GM19438 (cell line): ENCODE data around the gene BIK.

Experiments used
- ATAC-seq: cut with Tn5 transposase; IDR thresholded peaks from one replicate; pipeline ENCODE4 v1.9.1; 2021; ENCODE audit warnings: low read depth; ENCODE audit not compliant: unreplicated experiment

The BIK gene

GRCh38 chr22:43110444-43110926 is at the start of gene BIK:
Gene BIK, plus strand, starts transcription at chr22:43110750. Its CDS starts 13,273 bp downstream, at chr22:43124023.
- no peak for ATAC-seq

- no peak for ATAC-seq
Observed at GRCh38 chr22:43066134-43066533, 44.4 kb upstream of the BIK start.

- ATAC-seq = no peak
Observed at GRCh38 chr22:43066844-43067385, 43.6 kb upstream of the BIK start.

GRCh38 chr22:43077121-43077877 is 33.3 kb upstream of the BIK start:
- no peak for ATAC-seq

GRCh38 chr22:43078522-43078921 is 32.0 kb upstream of the BIK start:
- no peak for ATAC-seq

- ATAC-seq = no peak
Observed at GRCh38 chr22:43079742-43080141, 30.8 kb upstream of the BIK start.

GRCh38 chr22:43080616-43081015 is 29.9 kb upstream of the BIK start:
- no peak for ATAC-seq

- ATAC-seq = no peak
Observed at GRCh38 chr22:43081968-43082367, 28.6 kb upstream of the BIK start.

- no peak for ATAC-seq
Observed at GRCh38 chr22:43085658-43086606, 24.6 kb upstream of the BIK start.

GRCh38 chr22:43088627-43088983 is 21.9 kb upstream of the BIK start:
- no peak for ATAC-seq

- ATAC-seq = peak; percentile 76
Observed at GRCh38 chr22:43088984-43089717, 21.4 kb upstream of the BIK start, which contains the start of gene TTLL1. Gene TTLL1, minus strand, starts transcription at chr22:43089391. Its CDS starts 13,805 bp downstream, at chr22:43075586.

GRCh38 chr22:43090130-43090789 is 20.3 kb upstream of the BIK start:
- ATAC-seq = no peak

GRCh38 chr22:43092085-43092484 is 18.5 kb upstream of the BIK start:
- ATAC-seq = no peak

GRCh38 chr22:43094085-43094484 is 16.5 kb upstream of the BIK start:
- no peak for ATAC-seq

GRCh38 chr22:43094551-43094950 is 16.0 kb upstream of the BIK start:
- no peak for ATAC-seq

- ATAC-seq = no peak
Observed at GRCh38 chr22:43096420-43096819, 14.1 kb upstream of the BIK start.

GRCh38 chr22:43098356-43098755 is 12.2 kb upstream of the BIK start:
- no peak for ATAC-seq

GRCh38 chr22:43099095-43099494 is 11.5 kb upstream of the BIK start:
- no peak for ATAC-seq

GRCh38 chr22:43100225-43100624 is 10.3 kb upstream of the BIK start:
- ATAC-seq = no peak

GRCh38 chr22:43101306-43101705 is 9.2 kb upstream of the BIK start:
- ATAC-seq = no peak
